Measurements from ENCODE around the gene PDLIM1. TPM values are rescaled to one million over a fixed set of nuclear protein-coding genes. Genes with fewer than 3 reads are reported as not detected.

PDLIM1 gene
- total and polyA plus RNA-seq, 10 of the 15 experiments (the other 5 are each of a cell fraction or from before 2014, with no cell fraction given), result 95.7 to 714 (median 309) TPM

DNA sequence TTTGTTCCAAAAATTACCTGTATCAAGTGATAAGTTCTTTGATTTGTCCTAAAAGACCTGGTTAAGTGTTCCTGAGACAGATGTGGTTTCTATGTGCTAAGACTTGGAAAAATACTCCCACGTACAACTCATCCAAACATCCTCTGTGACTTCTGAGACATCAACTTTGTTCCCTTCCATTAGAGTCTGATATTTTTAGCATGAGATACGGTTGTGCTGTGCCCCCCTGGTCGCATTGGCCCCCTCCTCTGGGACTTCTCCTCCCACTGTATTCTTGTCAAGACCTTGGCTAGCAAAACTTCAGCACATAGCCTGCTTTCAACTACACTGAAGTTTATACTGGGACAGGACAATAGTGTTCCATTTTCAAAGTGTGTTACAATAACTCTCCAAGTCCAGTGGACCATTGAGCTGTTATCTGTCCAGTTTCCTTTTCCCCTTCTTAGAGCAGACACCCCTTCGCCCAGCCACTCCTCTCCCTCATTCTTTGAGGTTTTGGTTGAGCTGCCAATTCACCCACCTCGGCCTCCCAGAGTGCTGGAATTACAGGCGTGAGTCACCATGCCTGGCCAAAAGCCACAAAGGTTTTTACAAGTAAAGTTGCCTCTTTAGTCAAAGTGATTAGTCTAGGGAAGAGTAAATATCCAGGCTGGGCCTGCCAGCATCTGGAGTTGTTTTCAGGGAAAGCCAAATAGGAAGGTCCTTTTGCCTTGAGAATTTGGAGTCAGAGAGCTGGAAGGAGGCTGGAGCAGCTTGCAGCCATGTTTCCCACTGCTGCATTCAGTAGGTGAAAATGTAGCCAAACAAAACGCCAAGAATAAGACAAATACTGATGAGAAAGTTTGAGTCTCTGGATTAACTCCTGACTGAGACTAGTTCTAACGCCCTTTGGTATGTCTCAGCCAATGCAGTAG, 17.8 kb upstream of the PDLIM1 start:
- FAIRE-seq (peak; percentile 49), DNase-seq (ENCODE audit: low read depth, low spot score) (no peak), ATAC-seq (peak; percentile 66)
- peak overlapping the region; percentile 57; the same call in 1 of the 2 replicates for H3K27ac ChIP-seq (ENCODE audit: control insufficient read depth, insufficient read depth)
- no TSS peak for BruUV-seq (replicated peaks)
- peak overlapping the region; percentile 3; the same call in 1 of the 2 replicates for H3K4me2 ChIP-seq (ENCODE audit: control insufficient read depth, insufficient read depth)
- H3K27me3 ChIP-seq (replicated peaks in 1 of 2; ENCODE audit: control insufficient read depth in 2 of 2, insufficient read depth in 2 of 2, low read length in 1 of 2), result no peaks in the 10 kb centered on the region
- H3K9me3 ChIP-seq (replicated peaks; ENCODE audit: control insufficient read depth, insufficient read depth, low read length), result no peaks in the 10 kb centered on the region
- no peak overlapping the region for H3K4me3 ChIP-seq
- in situ Hi-C loops (cut with MboI) (no loop called here), intact Hi-C loops (cut with micrococcal nuclease; ENCODE audit: unreplicated experiment) (no loop called here)
- H2AFZ ChIP-seq (ENCODE audit: control insufficient read depth, low read depth, low read length), result peak overlapping the region; percentile 71
- no peak overlapping the region for H3K9ac ChIP-seq (ENCODE audit: control insufficient read depth, insufficient read depth, low read length)
- SMC1A ChIA-PET (ENCODE audit: uncharacterized antibody, unreplicated experiment), result interaction anchor here (1.0 to 4.0 kb wide), 4 partner anchors 9 to 20 kb away, joined by 3 to 40 read pairs (median 6); no protein-coding TSS in a partner anchor
- POLR2A ChIA-PET, result interaction anchor here (1.0 to 3.7 kb wide), 3 partner anchors 11 to 20 kb away, joined by 3 to 17 read pairs (median 7); no protein-coding TSS in a partner anchor
- RAD21 ChIA-PET (ENCODE audit: unreplicated experiment), result interaction anchor here (0.9 to 3.3 kb wide), 3 partner anchors 10 to 24 kb away, joined by 3 to 13 read pairs (median 4); no protein-coding TSS in a partner anchor
- CTCF ChIA-PET, result interaction anchor here (1.2 to 1.8 kb wide), 2 partner anchors 15 to 24 kb away, joined by 4 to 5 read pairs; no protein-coding TSS in a partner anchor
- no peaks in the 10 kb centered on the region for H4K20me1 ChIP-seq (ENCODE audit: control insufficient read depth, insufficient read depth)
- no peaks in the 10 kb centered on the region for H3K36me3 ChIP-seq (ENCODE audit: control insufficient read depth in 2 of 2, insufficient read depth in 2 of 2, low read length in 1 of 2)
- WGBS (ENCODE audit: insufficient coverage, insufficient replicate concordance, low lambda C conversion rate, missing lambda C conversion rate), result 58% methylated on average over 8 of the region's 8 CpGs
- TF ChIP-seq NFIC (IDR thresholded peaks at IDR 0.05; ENCODE audit: low read depth, low read length) (0 out of 2 replicates have a peak, but pooled peaks have one; percentile 27), RUNX3 (IDR thresholded peaks at IDR 0.05; ENCODE audit: low read length) (peak; percentile 69; the same call in 1 of the 2 replicates), MYB (IDR thresholded peaks at IDR 0.05; ENCODE audit: borderline replicate concordance, low read depth, low read length) (no peak), EED (IDR thresholded peaks at IDR 0.05; ENCODE audit: low read depth) (peak; percentile 60; the same call in 1 of the 2 replicates)
- no peaks in the 10 kb centered on the region for H3K79me2 ChIP-seq (ENCODE audit: control insufficient read depth, insufficient read depth, low read length)
- H3K4me1 ChIP-seq (ENCODE audit: control insufficient read depth, insufficient read depth, low read length), result peaks cover 25% of the 10 kb centered on the region

DNA sequence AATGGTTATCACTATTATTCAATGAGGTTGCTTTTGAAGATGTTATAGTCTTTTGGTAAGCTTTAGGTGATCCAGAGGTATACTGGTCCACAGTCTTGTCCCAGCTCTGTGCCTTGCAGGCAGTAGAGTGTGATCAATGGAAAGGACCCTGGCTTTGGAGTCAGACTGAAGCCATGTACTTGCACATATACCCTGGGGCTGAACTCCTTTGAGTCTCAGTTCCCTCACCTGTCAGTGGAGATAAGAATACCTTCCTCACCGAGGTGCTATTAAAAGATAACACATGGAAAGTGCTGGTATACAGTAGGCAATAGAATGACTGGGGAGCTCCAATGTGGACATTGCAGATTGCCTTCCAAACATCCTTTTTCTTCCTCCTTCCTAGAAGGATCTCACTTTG, 16.0 kb upstream of the PDLIM1 start:
- Histone ChIP-seq H3K79me2 (ENCODE audit: control insufficient read depth, insufficient read depth, low read length) (no peaks in the 10 kb centered on the region), H4K20me1 (ENCODE audit: control insufficient read depth, insufficient read depth) (no peaks in the 10 kb centered on the region), H3K27me3 (replicated peaks in 1 of 2; ENCODE audit: control insufficient read depth in 2 of 2, insufficient read depth in 2 of 2, low read length in 1 of 2) (no peaks in the 10 kb centered on the region), H3K36me3 (ENCODE audit: control insufficient read depth in 2 of 2, insufficient read depth in 2 of 2, low read length in 1 of 2) (no peaks in the 10 kb centered on the region), H2AFZ (ENCODE audit: control insufficient read depth, low read depth, low read length) (no peak overlapping the region), H3K4me1 (ENCODE audit: control insufficient read depth, insufficient read depth, low read length) (peaks cover 25% of the 10 kb centered on the region), H3K9me3 (replicated peaks; ENCODE audit: control insufficient read depth, insufficient read depth, low read length) (no peaks in the 10 kb centered on the region), H3K4me2 (ENCODE audit: control insufficient read depth, insufficient read depth) (no peak overlapping the region), H3K4me3 (no peak overlapping the region), H3K9ac (ENCODE audit: control insufficient read depth, insufficient read depth, low read length) (no peak overlapping the region), H3K27ac (ENCODE audit: control insufficient read depth, insufficient read depth) (no peak overlapping the region)
- FAIRE-seq (no peak), DNase-seq (ENCODE audit: low read depth, low spot score) (no peak), ATAC-seq (no peak)
- intact Hi-C loops (cut with micrococcal nuclease; ENCODE audit: unreplicated experiment) (no loop called here), in situ Hi-C loops (cut with MboI) (no loop called here)
- ChIA-PET SMC1A (ENCODE audit: uncharacterized antibody, unreplicated experiment) (interaction anchor here (0.7 to 1.4 kb wide), 4 partner anchors 9 to 69 kb away, joined by 3 to 4 read pairs (median 4); no protein-coding TSS in a partner anchor), CTCF (interaction anchor here (0.8 to 1.6 kb wide), 3 partner anchors 9 to 60 kb away, joined by 3 to 6 read pairs (median 4); no protein-coding TSS in a partner anchor), RAD21 (ENCODE audit: unreplicated experiment) (no interaction called here), POLR2A (interaction anchor here (1.5 kb wide), 1 partner anchor 12 kb away, joined by 4 read pairs; no protein-coding TSS in a partner anchor)
- BruUV-seq (replicated peaks), result no TSS peak
- TF ChIP-seq, protein P1, sequence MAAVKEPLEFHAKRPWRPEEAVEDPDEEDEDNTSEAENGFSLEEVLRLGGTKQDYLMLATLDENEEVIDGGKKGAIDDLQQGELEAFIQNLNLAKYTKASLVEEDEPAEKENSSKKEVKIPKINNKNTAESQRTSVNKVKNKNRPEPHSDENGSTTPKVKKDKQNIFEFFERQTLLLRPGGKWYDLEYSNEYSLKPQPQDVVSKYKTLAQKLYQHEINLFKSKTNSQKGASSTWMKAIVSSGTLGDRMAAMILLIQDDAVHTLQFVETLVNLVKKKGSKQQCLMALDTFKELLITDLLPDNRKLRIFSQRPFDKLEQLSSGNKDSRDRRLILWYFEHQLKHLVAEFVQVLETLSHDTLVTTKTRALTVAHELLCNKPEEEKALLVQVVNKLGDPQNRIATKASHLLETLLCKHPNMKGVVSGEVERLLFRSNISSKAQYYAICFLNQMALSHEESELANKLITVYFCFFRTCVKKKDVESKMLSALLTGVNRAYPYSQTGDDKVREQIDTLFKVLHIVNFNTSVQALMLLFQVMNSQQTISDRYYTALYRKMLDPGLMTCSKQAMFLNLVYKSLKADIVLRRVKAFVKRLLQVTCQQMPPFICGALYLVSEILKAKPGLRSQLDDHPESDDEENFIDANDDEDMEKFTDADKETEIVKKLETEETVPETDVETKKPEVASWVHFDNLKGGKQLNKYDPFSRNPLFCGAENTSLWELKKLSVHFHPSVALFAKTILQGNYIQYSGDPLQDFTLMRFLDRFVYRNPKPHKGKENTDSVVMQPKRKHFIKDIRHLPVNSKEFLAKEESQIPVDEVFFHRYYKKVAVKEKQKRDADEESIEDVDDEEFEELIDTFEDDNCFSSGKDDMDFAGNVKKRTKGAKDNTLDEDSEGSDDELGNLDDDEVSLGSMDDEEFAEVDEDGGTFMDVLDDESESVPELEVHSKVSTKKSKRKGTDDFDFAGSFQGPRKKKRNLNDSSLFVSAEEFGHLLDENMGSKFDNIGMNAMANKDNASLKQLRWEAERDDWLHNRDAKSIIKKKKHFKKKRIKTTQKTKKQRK (IDR thresholded peaks at IDR 0.05; ENCODE audit: low read depth, low read length), result no peak
- TF ChIP-seq BACH1 (IDR thresholded peaks at IDR 0.05; ENCODE audit: borderline replicate concordance), result no peak
- TF ChIP-seq CBX3 (IDR thresholded peaks at IDR 0.05; ENCODE audit: borderline replicate concordance, low read depth), result no peak
- no peak for TF ChIP-seq ZZZ3 (IDR thresholded peaks at IDR 0.05; ENCODE audit: control insufficient read depth, insufficient read length, low read depth)
- TF ChIP-seq, protein P2, sequence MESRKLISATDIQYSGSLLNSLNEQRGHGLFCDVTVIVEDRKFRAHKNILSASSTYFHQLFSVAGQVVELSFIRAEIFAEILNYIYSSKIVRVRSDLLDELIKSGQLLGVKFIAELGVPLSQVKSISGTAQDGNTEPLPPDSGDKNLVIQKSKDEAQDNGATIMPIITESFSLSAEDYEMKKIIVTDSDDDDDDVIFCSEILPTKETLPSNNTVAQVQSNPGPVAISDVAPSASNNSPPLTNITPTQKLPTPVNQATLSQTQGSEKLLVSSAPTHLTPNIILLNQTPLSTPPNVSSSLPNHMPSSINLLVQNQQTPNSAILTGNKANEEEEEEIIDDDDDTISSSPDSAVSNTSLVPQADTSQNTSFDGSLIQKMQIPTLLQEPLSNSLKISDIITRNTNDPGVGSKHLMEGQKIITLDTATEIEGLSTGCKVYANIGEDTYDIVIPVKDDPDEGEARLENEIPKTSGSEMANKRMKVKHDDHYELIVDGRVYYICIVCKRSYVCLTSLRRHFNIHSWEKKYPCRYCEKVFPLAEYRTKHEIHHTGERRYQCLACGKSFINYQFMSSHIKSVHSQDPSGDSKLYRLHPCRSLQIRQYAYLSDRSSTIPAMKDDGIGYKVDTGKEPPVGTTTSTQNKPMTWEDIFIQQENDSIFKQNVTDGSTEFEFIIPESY (IDR thresholded peaks at IDR 0.05), result no peak
- 96% methylated on average over 1 of the region's 1 CpG for WGBS (ENCODE audit: insufficient coverage, insufficient replicate concordance, low lambda C conversion rate, missing lambda C conversion rate)

All from GM12878 (cell line).